ENCODE measurements around the gene GNG3.
"Not testable (repeated sequence)": the region's sequence is repeated elsewhere in the genome, so short reads cannot be mapped to it uniquely, and the experiment has no call there.

The GNG3 gene

GRCh38 chr11:62687508-62688396 is 19.7 kb upstream of the GNG3 start:
- no peak for DNase-seq (ENCODE audit: low read depth)

- DNase-seq (ENCODE audit: low read depth): no peak
Observed at GRCh38 chr11:62688491-62688890, 19.0 kb upstream of the GNG3 start.

GRCh38 chr11:62689421-62690183 is 17.9 kb upstream of the GNG3 start, which contains the start of gene LRRN4CL:
Gene LRRN4CL (minus strand): TSS chr11:62689530. CDS start chr11:62688508, 1,022 bp downstream.
- no peak for DNase-seq (ENCODE audit: low read depth)

- not testable (repeated sequence) for DNase-seq (ENCODE audit: low read depth)
Observed at GRCh38 chr11:62693624-62694023, 13.9 kb upstream of the GNG3 start.

- peak; percentile 57 for DNase-seq (ENCODE audit: low read depth)
Observed at GRCh38 chr11:62694455-62695167, 12.9 kb upstream of the GNG3 start.

GRCh38 chr11:62702246-62702645 is 5.2 kb upstream of the GNG3 start:
- no peak for DNase-seq (ENCODE audit: low read depth)

GRCh38 chr11:62703921-62704320 is 3.6 kb upstream of the GNG3 start:
- DNase-seq (ENCODE audit: low read depth): not testable (repeated sequence)

- DNase-seq (ENCODE audit: low read depth): no peak
Observed at GRCh38 chr11:62705413-62705812, 2.1 kb upstream of the GNG3 start.

- DNase-seq (ENCODE audit: low read depth): peak; percentile 91
Observed at GRCh38 chr11:62705880-62706849, 1.3 kb upstream of the GNG3 start.

GRCh38 chr11:62706850-62707247 is 627 bp upstream of the GNG3 start:
- DNase-seq (ENCODE audit: low read depth): no peak

- DNase-seq (ENCODE audit: low read depth): no peak
Observed at GRCh38 chr11:62708392-62708791, 916 bp downstream of the GNG3 start.

GRCh38 chr11:62708793-62709192 is 1.3 kb downstream of the GNG3 start:
- no peak for DNase-seq (ENCODE audit: low read depth)

GRCh38 chr11:62709247-62710000 is 1.9 kb downstream of the GNG3 start:
- peak; percentile 90 for DNase-seq (ENCODE audit: low read depth)

GRCh38 chr11:62710001-62710345 is 2.5 kb downstream of the GNG3 start:
- no peak for DNase-seq (ENCODE audit: low read depth)

GRCh38 chr11:62712276-62712812 is 4.9 kb downstream of the GNG3 start:
- no peak for DNase-seq (ENCODE audit: low read depth)

- DNase-seq (ENCODE audit: low read depth): no peak
Observed at GRCh38 chr11:62712861-62713260, 5.4 kb downstream of the GNG3 start.

GRCh38 chr11:62713343-62713742 is 5.9 kb downstream of the GNG3 start:
- no peak for DNase-seq (ENCODE audit: low read depth)

- no peak for DNase-seq (ENCODE audit: low read depth)
Observed at GRCh38 chr11:62715150-62716130, 8.0 kb downstream of the GNG3 start.

GRCh38 chr11:62716206-62716605 is 8.7 kb downstream of the GNG3 start:
- DNase-seq (ENCODE audit: low read depth): no peak

Measured in activated T-helper 9 cell treated with anti-CD3 and anti-CD28 coated beads, Interleukin-2, amount 50 U/mL, for 16 hours (primary cell).